Parathyroid adenoma (tissue), 2 donors: ENCODE results near the gene CORT.

ENCODE experiments used
- H2AFZ ChIP-seq: fragments of 300-600 bp; sonication (generic); one replicate; pipeline ENCODE4 v1.7.0; 2017; ENCODE audit warnings: antibody characterized with exemption, mild to moderate bottlenecking
- H3K27ac ChIP-seq: fragments of 300-600 bp; sonication (generic); one replicate; pipeline ENCODE4 v1.7.0; 2017
- H3K27me3 ChIP-seq: fragments of 300-600 bp; sonication (generic); one replicate; pipeline ENCODE4 v1.7.0; 2017; ENCODE audit warnings: low read length; ENCODE audit not compliant: control insufficient read depth, insufficient read depth
- H3K36me3 ChIP-seq: fragments of 300-600 bp; sonication (generic); one replicate; pipeline ENCODE4 v1.7.0; 2017; ENCODE audit warnings: low read length; ENCODE audit not compliant: control insufficient read depth, insufficient read depth
- H3K4me1 ChIP-seq: fragments of 300-600 bp; sonication (generic); one replicate; pipeline ENCODE4 v1.7.0; 2017; ENCODE audit warnings: control low read depth
- H3K4me2 ChIP-seq: fragments of 300-600 bp; sonication (generic); one replicate; pipeline ENCODE4 v1.7.0; 2017; ENCODE audit warnings: low read length
- H3K4me3 ChIP-seq: fragments of 300-600 bp; sonication (generic); one replicate; pipeline ENCODE4 v1.7.0; 2017; ENCODE audit warnings: low read depth, low read length
- H3K79me2 ChIP-seq: fragments of 300-600 bp; sonication (generic); one replicate; pipeline ENCODE4 v1.7.0; 2017; ENCODE audit warnings: control low read depth
- H3K9ac ChIP-seq: fragments of 300-600 bp; sonication (generic); one replicate; pipeline ENCODE4 v1.7.0; 2017; ENCODE audit warnings: mild to moderate bottlenecking
- H3K9me3 ChIP-seq: fragments of 300-600 bp; sonication (generic); one replicate; pipeline ENCODE4 v1.7.0; 2017; ENCODE audit warnings: low read length; ENCODE audit not compliant: control insufficient read depth
- TF ChIP-seq, protein P1 (sequence below): fragments of 300-600 bp; sonication (generic); IDR thresholded peaks from one replicate; pipeline ENCODE4 v1.7.0; 2017; ENCODE audit warnings: antibody characterized with exemption, mild to moderate bottlenecking
- donor health status: primary hyperparathyroidism.

CORT gene

DNA sequence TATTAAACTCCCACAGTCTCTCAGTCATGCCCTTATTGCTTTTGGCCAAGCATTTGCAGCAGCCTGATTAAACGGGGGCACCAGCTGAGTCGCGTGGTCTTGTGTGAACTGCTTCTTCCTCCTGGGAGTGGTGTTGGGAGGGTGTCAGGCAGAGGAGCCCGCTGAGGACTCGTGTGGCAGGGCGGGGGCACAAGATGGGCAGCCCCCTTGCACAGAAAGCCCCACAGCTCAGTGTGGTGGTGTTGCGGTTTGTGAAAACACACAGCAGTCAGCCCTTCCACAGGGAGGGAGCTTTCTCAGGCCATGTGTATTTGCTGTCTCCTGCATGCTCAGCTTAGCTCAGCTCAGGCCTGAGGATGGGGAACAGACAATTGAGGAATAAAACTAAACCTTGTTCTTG, 47.3 kb downstream of the CORT start:
- TF ChIP-seq, protein P1, sequence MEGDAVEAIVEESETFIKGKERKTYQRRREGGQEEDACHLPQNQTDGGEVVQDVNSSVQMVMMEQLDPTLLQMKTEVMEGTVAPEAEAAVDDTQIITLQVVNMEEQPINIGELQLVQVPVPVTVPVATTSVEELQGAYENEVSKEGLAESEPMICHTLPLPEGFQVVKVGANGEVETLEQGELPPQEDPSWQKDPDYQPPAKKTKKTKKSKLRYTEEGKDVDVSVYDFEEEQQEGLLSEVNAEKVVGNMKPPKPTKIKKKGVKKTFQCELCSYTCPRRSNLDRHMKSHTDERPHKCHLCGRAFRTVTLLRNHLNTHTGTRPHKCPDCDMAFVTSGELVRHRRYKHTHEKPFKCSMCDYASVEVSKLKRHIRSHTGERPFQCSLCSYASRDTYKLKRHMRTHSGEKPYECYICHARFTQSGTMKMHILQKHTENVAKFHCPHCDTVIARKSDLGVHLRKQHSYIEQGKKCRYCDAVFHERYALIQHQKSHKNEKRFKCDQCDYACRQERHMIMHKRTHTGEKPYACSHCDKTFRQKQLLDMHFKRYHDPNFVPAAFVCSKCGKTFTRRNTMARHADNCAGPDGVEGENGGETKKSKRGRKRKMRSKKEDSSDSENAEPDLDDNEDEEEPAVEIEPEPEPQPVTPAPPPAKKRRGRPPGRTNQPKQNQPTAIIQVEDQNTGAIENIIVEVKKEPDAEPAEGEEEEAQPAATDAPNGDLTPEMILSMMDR: no peak
- Histone ChIP-seq H3K9ac (no peak overlapping the region), H3K79me2 (peaks cover 12% of the 10 kb centered on the region)

DNA sequence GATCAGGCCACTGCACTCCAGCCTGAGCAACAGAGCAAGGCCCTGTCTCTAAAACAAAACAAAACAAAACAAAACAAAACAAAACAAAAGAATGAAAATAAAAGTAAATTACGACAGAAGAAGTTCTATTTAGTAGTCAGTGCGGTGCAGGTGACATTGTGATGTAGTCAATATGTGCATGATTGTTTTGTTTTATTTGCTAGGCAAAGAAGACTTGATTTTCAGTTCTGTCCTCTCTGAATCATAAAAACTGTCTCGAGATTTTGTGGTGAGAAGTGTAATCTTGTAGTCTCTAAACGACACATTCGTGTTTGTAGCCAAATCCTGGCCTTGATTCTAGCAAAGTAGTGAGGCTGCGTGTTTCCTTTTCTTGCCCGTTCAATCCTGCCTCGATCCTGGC, 48.4 kb downstream of the CORT start:
- TF ChIP-seq, protein P1: no peak
- peaks cover 12% of the 10 kb centered on the region for H3K79me2 ChIP-seq
- no peak overlapping the region for H2AFZ ChIP-seq
- H3K9ac ChIP-seq: no peak overlapping the region
- H3K9me3 ChIP-seq: no peaks in the 10 kb centered on the region
- H3K4me1 ChIP-seq: peaks cover 5% of the 10 kb centered on the region
- no peaks in the 10 kb centered on the region for H3K27me3 ChIP-seq
- no peaks in the 10 kb centered on the region for H3K36me3 ChIP-seq
- H3K4me3 ChIP-seq: no peak overlapping the region
- no peak overlapping the region for H3K27ac ChIP-seq
- H3K4me2 ChIP-seq: no peak overlapping the region

More for the DNA sequence above, 47.3 kb downstream of the CORT start:
- no peaks in the 10 kb centered on the region for H3K27me3 ChIP-seq
- H3K9me3 ChIP-seq: no peaks in the 10 kb centered on the region
- H3K4me1 ChIP-seq: peaks cover 5% of the 10 kb centered on the region
- H2AFZ ChIP-seq: no peak overlapping the region
- H3K36me3 ChIP-seq: no peaks in the 10 kb centered on the region
- no peak overlapping the region for H3K27ac ChIP-seq
- no peak overlapping the region for H3K4me3 ChIP-seq
- H3K4me2 ChIP-seq: no peak overlapping the region
